T-helper 1 cell (primary cell): ENCODE measurements around the gene MUTYH.
A peak's percentile ranks its signal among the peaks of the same experiment; 100 is the strongest.
"Not testable (repeated sequence)": the region's sequence is repeated elsewhere in the genome, so short reads cannot be mapped to it uniquely, and the experiment has no call there.

ENCODE experiments used
- DNase-seq, 5 donors: peaks; one replicate each; pipeline ENCODE4 v3.0.0-alpha.2; 2012 to 2020

Gene MUTYH

DNA sequence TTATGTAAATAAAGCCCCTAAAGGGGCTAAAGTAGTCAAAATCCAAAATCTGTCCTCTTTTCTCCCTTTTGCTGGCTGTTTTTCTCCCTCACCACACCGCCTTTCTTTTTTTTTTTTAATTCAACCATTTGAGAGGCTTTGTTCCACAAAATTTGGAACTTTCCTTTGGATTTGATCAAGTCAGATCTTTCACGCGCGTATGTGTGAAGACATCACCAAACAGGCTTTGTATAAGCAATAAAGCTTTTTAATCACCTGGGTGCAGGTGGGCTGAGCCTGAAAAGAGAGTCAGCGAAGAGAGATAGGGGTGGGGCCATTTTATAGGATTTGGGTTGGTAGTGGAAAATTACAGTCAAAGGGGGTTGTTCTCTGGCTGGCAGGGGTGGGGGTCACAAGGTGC, 18.8 kb downstream of the MUTYH start:
- no peak for DNase-seq

DNA sequence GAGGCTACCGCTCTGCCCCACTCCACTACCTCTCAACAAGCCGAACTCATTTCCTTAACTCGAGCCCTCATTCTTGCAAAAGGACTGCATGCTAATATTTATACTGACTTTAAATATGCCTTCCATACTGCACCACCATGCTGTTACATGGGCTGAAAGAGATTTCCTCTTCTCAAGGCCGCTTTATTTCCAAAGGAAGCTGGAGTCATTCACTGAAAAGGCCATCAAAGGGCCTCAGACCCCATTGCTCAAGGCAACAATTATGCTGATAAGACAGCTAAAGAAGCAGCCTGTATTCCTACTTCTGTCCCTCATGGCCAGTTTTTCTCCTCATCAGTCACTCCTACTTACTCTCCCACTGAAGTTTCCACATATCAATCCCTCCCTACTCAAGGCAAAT, 20.5 kb downstream of the MUTYH start:
- DNase-seq: no peak

DNA sequence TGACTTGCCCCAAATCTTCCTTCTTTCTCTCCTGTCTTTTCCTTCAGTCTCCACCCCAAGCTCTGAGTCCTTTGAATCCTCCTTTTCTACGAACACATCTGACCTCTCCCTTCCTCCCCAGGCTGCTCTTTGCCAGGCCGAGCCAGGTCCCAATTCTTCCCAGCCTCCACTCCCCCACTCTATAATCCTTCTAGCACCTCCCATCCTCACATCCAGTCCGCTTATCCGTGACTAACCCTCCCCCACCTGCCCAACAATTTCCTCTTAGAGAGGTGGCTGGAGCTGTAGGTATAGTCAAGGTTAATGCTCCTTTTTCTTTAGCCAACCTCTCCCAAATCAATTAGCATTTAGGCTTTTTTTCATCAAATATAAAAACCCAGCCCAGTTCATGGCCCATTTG, 23.1 kb downstream of the MUTYH start:
- DNase-seq: no peak

DNA sequence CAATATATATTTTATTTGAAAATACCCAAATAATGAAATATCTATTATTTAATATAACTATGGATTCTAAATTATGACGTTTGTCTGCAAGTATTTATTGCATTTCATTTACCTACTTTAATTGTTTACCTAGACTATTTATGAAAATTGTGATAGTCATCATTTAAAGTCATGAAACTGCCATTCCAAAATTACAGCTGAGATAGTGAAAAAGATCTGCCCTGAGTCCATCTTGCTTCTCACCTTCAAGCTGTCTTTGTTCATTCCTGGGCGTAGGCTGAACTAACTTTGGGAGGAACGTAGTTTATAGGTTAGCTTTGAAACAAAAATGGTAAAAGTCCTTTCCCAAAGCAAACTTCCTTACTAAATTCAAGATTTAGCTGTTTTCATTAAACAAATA, 26.0 kb downstream of the MUTYH start:
- no peak for DNase-seq

DNA sequence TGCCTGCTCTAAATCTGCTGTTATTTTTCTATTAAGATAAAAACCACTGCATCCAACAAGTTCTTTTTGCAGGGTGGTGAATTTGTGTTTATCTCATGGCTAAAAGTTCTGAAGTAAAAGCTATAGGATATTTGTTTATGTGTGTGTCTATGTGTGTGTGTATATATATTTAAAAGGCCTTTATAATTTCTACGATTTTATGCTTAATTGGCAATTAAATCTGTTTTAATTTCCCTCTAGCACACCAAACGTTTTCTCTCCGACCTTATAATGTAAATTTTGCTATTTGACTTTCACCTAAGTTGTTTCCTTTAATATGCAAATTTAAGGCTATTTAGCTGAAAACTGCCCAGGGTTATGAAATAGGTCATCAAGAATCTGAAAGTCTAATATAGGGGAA, 33.3 kb downstream of the MUTYH start:
- DNase-seq: no peak

DNA sequence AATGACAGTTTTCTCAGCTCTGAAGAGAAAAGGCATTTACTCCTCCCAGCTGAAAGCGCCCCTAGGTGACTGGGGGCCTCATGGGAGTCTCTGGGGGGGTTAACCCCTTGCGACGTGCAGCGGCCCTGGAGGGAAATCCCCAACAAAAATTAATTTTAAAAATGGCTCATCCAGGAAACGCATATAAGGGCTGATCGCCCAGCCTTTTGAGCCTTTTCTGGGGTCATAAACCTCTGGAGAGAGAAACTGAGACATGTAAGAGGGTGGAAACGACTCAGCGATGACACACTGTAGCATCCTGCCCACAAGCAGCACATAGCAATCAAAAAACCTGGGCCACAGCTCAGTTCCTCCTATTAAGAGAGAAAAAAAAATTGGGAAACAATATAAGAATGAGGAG, 33.9 kb downstream of the MUTYH start:
- DNase-seq: peak in 1 of 5 donors; percentile 62

DNA sequence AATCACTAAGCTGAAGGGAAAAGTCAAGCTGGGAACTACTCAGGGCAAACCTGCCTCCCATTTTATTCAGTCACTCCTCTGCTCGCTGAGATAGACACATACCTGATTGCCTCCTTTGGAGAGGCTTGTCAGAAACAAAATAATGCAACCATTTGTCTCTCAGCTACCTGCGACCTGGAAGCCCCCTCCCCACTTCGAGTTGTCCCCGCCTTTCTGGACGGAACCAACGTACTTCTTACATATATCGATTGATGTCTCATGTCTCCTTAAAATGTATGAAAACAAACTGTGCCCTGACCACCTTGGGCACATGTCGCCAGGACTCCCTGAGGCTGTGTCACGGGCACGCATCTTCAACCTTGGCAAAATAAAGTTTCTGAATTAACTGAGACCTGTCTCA, 35.0 kb downstream of the MUTYH start:
- DNase-seq: no peak

DNA sequence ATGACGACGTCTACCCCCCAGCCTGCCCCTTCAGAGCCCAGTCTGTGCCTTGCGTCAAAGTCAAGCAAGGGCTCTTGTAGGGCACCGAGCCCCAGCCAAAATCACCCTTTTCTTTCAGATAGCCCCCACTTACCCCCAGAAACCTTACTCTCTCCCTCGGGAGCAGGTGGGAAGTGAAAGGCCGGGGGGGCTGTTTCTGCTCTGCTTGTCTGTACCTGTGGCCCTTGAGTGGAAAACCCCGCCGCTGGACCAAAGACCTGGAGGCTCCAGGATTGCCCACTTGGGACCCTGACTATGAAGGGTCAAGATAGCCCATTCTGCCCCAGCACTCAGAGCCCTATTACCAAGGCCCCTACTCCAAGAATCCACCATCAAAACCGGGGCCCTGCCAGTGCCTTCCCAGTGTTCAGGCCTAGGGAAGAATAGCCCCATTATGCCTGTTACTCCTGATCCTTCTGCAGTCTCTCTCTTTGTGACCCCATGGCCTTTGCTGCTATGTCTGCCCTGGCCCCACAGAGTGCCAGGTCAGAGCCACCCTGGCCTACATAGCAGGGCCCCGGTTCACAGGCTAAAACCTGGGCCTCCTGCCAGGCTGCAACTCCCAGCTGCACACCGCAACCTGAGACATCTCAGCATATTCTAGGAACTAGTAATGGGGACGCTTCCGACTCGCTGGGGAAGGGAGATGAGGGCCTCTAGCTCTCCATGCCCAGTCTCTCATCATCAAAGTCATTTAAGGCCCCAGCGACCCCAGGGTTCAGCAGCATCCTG, 35.7 kb downstream of the MUTYH start:
- no peak for DNase-seq

DNA sequence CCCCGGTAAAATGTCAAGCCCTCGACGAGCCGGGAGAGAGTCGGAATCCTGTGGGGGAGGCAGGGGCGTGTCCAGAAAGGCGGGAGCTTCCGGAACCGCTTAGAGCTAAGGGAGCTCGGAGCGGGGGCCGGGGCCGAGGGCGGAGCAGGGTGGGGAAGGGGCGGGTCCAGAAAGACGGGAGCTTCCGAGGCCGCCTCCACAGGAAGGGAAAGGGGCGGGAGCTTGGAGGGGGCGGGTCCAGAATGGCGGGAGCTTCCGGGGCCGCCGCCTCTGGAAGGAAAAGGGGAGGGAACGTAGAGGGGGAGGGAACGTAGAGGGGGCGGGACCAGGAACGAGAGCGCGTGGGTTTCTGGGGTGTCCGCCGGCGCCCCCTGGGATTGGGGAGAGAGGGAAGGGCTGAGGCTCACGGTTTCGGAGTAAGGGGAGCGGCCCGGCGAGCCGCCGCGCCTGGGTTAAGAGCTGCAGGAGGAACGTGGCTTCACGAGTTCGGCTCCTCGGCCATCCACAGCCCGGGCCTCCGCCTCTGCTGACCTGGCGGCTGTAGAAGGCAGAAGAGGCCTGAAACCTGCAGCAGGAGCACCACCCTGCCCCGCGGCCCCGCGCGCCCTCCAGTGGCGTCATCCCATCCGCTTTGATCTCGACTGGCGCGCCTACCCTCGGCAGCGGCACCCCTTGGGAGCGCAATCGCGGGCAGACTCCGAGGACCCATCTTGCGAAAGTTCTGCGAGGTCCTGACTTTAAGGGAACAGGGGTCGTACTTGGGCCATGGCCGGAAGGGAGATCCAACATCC, 36.5 kb downstream of the MUTYH start:
- peak; percentile 94 to 99 (median 98) for DNase-seq

DNA sequence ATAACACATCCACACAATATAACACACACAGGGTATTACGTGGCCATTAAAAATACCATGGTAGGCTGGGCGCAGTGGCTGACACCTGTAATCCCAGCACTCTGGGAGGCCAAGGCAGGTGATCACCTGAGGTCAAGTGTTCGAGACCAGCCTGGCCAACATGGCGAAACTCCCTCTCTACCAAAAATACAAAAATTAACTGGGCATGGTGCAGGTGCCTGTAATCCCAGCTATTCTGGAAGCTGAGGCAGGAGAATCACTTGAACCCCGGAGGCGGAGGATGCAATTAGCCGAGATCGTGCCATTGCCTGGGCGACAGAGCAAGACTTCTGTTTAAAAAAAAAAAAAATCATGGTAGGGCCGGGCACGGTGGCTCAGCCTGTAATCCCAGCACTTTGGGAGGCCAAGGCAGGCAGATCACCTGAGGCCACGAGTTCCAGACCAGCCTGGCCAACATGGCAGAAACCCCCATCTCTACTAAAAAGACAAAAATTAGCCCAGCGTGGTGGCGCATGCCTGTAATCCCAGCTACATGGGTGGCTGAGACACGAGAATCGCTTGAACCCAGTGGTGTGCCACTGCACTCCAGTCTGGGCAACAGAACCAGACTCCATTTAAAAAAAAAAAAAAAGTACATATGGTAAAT, 37.6 kb downstream of the MUTYH start:
- DNase-seq: no peak

DNA sequence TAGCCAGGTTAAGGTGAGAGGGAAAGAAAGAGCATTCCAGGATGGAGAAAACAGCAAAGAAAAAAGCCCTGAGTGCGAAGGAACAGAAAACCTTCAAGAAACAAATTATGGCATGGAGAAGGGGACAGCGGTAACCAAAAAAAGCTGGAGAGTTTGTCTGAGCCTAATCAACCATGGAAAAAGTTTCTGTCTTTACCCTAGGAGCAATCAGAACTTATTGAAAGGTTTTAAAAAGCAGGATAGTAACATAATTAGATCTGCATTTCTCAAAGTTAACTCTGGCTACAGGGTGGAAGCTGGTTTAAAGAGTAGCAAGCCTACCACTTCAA, 39.6 kb downstream of the MUTYH start:
- no peak for DNase-seq

DNA sequence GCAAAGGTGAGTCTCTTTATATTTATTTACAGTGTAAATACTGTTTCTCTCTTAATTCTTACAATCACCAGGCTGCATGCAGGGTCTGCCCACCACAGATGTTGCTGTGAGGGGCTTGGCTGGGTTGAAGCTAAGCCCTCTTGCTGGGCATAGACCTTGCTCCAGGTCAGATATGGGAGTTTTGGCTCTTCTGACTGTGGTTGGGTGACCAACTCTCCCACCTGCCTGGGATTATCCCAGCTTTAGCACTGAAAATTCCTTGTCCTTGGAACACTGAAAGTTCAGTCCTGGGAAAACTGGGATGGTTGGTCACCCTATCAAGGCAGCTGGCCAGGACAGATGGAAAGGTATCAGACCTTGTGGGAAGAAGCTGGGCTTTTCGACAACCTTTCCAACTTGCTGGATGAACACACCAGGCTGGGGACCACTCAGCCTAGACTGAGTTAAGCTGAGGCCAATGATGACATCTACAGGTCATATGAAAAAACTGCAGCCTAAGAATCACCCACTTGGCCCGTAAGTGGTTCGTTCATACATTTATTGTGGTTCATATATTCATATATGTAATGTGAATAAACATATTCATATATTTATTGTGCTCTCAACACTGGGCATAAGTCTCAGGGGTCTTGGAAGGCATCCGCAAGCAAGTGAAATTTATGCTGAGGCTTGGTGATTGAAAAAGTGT, 40.1 kb downstream of the MUTYH start:
- peak in 4 of 5 donors; percentile 13 to 59 (median 26) for DNase-seq

DNA sequence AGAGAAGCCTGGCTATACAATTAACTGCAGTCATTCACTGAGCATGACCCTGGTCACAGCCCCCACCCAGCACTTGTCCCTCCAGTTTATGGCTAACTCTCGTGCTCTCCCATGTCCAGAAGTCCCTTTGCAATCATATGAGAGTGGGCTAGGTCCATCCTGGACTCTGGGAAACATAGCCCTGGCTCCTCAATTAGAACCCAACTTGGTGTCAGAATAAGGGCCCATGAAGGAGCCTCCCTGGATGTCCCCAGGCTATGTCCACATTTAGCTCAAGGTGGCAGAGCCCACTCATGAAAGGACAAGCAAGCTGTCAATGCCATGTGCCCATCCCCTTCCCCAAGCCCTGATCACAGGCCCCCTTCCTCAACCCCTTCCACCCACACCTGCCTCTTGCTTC, 40.9 kb downstream of the MUTYH start:
- DNase-seq: no peak

DNA sequence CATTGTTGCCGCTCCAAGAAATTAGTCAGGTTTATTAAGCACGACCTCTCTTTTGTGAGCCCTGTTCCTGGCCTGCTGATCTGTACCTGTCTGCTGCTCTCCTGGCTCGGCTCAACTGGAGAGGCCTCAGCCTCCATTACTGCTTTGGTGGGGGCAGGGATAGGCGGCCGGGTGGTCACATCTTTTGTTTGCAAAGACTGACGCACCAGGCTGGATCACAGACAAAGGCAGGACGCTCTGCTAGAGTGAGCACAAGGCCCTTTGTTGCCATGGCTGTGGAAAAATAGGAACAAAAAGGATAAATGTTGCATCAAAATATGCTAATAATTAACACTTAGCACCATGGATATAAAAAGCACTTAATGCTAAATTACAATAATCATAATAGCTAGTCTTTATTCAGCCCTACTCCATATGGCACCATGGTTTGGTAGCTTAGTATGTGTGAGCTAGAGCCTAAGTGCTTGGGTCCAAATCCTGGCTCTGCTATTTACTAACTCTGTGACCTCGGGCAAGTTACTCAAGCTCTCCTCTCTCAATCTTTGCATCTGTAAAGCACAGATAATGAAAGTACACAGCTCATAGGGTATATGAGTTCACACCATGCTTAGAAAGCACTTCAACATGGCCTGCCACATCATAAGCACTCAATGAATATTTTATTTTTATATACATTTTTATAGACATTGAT, 42.4 kb downstream of the MUTYH start:
- DNase-seq: no peak

DNA sequence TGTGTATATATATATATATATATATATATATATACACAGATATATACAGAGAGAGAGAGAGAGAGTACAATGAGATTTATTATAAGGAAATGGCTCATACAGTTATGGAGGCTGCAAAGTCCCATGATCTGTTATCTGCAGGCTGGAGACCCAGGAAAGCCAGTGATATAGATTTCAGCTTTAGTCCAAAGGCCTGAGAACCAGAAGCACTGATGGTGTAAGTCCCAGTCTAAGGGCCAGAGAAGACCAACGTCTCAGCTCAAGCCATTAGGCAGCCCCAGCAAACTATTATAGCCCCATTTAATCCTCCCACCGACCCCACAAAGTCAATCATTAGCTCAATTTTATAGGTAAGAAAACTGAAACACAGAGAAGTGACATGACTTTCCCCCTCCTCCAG, 48.5 kb downstream of the MUTYH start:
- DNase-seq: no peak

DNA sequence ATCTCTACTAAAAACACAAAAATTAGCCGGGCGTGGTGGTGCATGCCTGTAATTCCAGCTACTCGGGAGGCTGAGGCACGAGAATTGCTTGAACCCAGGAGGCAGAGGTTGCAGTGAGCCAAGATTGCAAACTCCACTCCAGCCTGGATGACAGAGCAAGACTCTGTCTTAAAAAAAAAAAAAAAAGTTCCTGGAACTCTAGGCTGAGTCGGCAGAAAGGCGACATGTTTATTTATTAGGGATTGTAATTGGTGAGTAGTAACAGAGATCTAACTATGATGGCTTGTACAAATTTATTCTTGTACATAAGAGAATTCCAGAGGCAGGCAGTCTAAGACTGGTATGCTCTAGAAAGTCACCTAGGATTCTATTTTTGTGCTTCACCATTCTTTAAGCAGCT, 49.2 kb downstream of the MUTYH start:
- not testable (repeated sequence) for DNase-seq

DNA sequence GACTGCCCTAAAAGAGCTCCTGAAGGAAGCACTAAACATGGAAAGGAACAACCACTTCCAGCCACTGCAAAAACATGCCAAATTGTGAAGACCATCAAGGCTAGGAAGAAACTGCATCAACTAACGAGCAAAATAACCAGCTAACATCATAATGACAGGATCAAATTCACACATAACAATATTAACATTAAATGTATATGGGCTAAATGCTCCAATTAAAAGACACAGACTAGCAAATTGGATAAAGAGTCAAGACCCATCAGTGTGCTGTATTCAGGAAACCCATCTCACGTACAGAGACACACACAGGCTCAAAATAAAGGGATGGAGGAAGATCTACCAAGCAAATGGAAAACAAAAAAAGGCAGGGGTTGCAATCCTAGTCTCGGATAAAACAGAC, 53.7 kb downstream of the MUTYH start:
- DNase-seq: not testable (repeated sequence)

DNA sequence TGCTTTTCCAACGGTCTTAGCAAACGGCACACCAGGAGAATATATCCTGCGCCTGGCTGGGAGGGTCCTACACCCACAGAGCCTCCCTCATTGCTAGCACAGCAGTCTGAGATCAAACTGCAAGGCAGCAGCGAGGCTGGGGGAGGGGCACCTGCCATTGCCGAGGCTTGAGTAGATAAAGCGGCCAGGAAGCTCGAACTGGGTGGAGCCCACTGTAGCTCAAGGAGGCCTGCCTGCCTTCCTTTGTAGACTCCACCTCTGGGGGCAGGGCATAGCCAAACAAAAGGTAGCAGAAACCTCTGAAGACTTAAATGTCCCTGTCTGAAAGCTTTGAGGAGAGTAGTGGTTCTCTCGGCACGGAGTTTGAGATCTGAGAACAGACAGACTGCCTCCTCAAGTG, 55.4 kb downstream of the MUTYH start:
- DNase-seq: not testable (repeated sequence)

DNA sequence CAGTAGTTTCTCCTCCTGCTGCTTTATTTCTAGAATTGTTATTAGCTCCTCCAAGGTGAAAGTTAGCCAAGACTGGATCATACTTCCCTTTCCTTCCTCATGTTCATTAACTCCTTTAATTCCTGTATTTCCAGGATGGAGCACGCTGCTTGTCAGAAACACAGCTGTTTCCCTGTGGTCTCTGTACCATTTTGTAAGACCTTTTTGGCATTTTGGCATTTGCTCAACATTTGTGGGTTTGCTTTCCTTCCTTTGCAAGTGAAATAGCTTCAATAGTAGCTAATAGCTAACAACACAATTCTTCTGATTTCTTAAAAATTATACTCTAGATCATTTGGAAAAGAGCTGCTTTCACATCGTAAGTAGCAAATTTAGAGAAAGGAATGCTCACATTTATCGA, 57.9 kb downstream of the MUTYH start:
- DNase-seq: no peak
